Measurements from ENCODE around the gene PCMTD2. TPM values are rescaled to one million over a fixed set of nuclear protein-coding genes. Genes with fewer than 3 reads are reported as not detected.

The PCMTD2 gene
- total and polyA plus RNA-seq, 2 of the 13 experiments (the other 11 are each of a cell fraction or from before 2014, with no cell fraction given), result 47.0 to 76.9 TPM

DNA sequence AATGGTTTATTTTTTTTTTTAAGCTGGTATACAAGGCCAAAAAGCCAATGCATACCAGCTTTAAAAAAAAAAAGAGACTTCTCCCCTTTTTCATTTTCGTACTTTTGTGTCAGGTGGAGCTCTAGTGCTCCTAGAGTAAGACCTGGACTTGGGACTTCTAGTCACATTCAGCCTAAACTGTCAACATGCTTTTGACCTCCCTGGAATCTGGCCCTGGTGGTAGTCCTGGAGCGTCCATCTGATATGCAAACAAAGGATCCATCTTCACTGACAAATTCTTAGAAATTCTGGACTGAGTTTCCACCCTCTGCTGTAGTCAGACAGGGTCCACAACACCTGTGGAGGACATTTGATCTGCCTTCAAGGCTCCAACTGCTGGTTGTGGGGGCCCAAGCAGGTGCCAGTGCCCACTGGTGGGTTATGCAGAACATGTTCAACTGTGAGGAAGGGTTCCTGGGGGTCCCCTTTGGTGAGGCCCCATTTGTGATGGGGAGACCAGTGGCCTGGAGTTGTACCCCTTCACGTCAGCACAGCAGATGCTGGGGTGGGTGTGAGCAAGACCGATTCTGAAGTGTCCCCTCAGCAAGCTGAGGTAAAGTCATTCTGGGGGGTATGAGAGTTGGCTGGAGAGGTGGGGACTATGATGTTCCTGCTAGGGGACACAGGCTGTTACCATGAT, 12.6 kb upstream of the PCMTD2 start (continued):
- TF ChIP-seq, protein P1, sequence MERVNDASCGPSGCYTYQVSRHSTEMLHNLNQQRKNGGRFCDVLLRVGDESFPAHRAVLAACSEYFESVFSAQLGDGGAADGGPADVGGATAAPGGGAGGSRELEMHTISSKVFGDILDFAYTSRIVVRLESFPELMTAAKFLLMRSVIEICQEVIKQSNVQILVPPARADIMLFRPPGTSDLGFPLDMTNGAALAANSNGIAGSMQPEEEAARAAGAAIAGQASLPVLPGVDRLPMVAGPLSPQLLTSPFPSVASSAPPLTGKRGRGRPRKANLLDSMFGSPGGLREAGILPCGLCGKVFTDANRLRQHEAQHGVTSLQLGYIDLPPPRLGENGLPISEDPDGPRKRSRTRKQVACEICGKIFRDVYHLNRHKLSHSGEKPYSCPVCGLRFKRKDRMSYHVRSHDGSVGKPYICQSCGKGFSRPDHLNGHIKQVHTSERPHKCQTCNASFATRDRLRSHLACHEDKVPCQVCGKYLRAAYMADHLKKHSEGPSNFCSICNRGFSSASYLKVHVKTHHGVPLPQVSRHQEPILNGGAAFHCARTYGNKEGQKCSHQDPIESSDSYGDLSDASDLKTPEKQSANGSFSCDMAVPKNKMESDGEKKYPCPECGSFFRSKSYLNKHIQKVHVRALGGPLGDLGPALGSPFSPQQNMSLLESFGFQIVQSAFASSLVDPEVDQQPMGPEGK (CRISPR knock-in tag; IDR thresholded peaks at IDR 0.05), result peak; percentile 67
- TF ChIP-seq KDM6A (CRISPR knock-in tag; IDR thresholded peaks at IDR 0.05; ENCODE audit: low read depth) (peak; percentile 94), ZNF17 (CRISPR knock-in tag; IDR thresholded peaks at IDR 0.05) (peak; percentile 75; the same call in 1 of the 2 replicates), RBM22 (optimal IDR thresholded peaks at IDR 0.05; ENCODE audit: low read length) (no peak), PHF21A (CRISPR knock-in tag; IDR thresholded peaks at IDR 0.05) (peak; percentile 91), ZNF556 (CRISPR knock-in tag; IDR thresholded peaks at IDR 0.05; ENCODE audit: borderline replicate concordance) (peak; percentile 92; the same call in 1 of the 2 replicates), ZNF3 (CRISPR knock-in tag; IDR thresholded peaks at IDR 0.05) (no peak; the same call in 1 of the 2 replicates), FOXA3 (CRISPR knock-in tag; IDR thresholded peaks at IDR 0.05) (peak; percentile 99), EZH2 (conservative IDR thresholded peaks at IDR 0.05; ENCODE audit: low read depth, low read length) (no peak)
- TF ChIP-seq, protein P2, sequence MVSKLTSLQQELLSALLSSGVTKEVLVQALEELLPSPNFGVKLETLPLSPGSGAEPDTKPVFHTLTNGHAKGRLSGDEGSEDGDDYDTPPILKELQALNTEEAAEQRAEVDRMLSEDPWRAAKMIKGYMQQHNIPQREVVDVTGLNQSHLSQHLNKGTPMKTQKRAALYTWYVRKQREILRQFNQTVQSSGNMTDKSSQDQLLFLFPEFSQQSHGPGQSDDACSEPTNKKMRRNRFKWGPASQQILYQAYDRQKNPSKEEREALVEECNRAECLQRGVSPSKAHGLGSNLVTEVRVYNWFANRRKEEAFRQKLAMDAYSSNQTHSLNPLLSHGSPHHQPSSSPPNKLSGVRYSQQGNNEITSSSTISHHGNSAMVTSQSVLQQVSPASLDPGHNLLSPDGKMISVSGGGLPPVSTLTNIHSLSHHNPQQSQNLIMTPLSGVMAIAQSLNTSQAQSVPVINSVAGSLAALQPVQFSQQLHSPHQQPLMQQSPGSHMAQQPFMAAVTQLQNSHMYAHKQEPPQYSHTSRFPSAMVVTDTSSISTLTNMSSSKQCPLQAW (CRISPR knock-in tag; IDR thresholded peaks at IDR 0.05), result peak; percentile 81
- TF ChIP-seq, protein P3, sequence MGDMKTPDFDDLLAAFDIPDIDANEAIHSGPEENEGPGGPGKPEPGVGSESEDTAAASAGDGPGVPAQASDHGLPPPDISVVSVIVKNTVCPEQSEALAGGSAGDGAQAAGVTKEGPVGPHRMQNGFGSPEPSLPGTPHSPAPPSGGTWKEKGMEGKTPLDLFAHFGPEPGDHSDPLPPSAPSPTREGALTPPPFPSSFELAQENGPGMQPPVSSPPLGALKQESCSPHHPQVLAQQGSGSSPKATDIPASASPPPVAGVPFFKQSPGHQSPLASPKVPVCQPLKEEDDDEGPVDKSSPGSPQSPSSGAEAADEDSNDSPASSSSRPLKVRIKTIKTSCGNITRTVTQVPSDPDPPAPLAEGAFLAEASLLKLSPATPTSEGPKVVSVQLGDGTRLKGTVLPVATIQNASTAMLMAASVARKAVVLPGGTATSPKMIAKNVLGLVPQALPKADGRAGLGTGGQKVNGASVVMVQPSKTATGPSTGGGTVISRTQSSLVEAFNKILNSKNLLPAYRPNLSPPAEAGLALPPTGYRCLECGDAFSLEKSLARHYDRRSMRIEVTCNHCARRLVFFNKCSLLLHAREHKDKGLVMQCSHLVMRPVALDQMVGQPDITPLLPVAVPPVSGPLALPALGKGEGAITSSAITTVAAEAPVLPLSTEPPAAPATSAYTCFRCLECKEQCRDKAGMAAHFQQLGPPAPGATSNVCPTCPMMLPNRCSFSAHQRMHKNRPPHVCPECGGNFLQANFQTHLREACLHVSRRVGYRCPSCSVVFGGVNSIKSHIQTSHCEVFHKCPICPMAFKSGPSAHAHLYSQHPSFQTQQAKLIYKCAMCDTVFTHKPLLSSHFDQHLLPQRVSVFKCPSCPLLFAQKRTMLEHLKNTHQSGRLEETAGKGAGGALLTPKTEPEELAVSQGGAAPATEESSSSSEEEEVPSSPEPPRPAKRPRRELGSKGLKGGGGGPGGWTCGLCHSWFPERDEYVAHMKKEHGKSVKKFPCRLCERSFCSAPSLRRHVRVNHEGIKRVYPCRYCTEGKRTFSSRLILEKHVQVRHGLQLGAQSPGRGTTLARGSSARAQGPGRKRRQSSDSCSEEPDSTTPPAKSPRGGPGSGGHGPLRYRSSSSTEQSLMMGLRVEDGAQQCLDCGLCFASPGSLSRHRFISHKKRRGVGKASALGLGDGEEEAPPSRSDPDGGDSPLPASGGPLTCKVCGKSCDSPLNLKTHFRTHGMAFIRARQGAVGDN (CRISPR knock-in tag; IDR thresholded peaks at IDR 0.05), result peak; percentile 59
- TF ChIP-seq, protein P4, sequence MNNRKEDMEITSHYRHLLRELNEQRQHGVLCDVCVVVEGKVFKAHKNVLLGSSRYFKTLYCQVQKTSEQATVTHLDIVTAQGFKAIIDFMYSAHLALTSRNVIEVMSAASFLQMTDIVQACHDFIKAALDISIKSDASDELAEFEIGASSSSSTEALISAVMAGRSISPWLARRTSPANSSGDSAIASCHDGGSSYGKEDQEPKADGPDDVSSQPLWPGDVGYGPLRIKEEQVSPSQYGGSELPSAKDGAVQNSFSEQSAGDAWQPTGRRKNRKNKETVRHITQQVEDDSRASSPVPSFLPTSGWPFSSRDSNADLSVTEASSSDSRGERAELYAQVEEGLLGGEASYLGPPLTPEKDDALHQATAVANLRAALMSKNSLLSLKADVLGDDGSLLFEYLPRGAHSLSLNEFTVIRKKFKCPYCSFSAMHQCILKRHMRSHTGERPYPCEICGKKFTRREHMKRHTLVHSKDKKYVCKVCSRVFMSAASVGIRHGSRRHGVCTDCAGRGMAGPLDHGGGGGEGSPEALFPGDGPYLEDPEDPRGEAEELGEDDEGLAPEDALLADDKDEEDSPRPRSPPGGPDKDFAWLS (CRISPR knock-in tag; IDR thresholded peaks at IDR 0.05; ENCODE audit: borderline replicate concordance), result no peak
- TF ChIP-seq, protein P5, sequence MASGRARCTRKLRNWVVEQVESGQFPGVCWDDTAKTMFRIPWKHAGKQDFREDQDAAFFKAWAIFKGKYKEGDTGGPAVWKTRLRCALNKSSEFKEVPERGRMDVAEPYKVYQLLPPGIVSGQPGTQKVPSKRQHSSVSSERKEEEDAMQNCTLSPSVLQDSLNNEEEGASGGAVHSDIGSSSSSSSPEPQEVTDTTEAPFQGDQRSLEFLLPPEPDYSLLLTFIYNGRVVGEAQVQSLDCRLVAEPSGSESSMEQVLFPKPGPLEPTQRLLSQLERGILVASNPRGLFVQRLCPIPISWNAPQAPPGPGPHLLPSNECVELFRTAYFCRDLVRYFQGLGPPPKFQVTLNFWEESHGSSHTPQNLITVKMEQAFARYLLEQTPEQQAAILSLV (CRISPR knock-in tag; IDR thresholded peaks at IDR 0.05; ENCODE audit: borderline replicate concordance), result no peak; the same call in 1 of the 2 replicates
- TF ChIP-seq, protein P6, sequence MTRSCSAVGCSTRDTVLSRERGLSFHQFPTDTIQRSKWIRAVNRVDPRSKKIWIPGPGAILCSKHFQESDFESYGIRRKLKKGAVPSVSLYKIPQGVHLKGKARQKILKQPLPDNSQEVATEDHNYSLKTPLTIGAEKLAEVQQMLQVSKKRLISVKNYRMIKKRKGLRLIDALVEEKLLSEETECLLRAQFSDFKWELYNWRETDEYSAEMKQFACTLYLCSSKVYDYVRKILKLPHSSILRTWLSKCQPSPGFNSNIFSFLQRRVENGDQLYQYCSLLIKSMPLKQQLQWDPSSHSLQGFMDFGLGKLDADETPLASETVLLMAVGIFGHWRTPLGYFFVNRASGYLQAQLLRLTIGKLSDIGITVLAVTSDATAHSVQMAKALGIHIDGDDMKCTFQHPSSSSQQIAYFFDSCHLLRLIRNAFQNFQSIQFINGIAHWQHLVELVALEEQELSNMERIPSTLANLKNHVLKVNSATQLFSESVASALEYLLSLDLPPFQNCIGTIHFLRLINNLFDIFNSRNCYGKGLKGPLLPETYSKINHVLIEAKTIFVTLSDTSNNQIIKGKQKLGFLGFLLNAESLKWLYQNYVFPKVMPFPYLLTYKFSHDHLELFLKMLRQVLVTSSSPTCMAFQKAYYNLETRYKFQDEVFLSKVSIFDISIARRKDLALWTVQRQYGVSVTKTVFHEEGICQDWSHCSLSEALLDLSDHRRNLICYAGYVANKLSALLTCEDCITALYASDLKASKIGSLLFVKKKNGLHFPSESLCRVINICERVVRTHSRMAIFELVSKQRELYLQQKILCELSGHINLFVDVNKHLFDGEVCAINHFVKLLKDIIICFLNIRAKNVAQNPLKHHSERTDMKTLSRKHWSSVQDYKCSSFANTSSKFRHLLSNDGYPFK (CRISPR knock-in tag; IDR thresholded peaks at IDR 0.05; ENCODE audit: borderline replicate concordance), result peak; percentile 78; the same call in 1 of the 2 replicates
